HEK293 (cell line): ENCODE results near the gene KCNS3.

Experiments used
- CTCF ChIA-PET: fragments of 350-600 bp; formaldehyde crosslinking; extraction: SDS; loops from one replicate; lab custom pipeline; 2021; ENCODE audit warnings: antibody characterized with exemption; lab: Yijun Ruan, JAX
- POLR2A ChIA-PET: fragments of 300-600 bp; formaldehyde crosslinking; extraction: SDS; loops from one replicate; lab custom pipeline; 2020; ENCODE audit warnings: antibody characterized with exemption, inconsistent platforms; lab: Yijun Ruan, JAX
- H3K27ac ChIP-seq: fragments of 200-500 bp; sonication (Bioruptor generic); 2 replicates; pipeline ENCODE4 v1.5.1; 2014; ENCODE audit warnings: low read depth, low read length, control low read depth, inconsistent platforms; ENCODE audit errors: extremely low read depth
- H3K36me3 ChIP-seq, 2 experiments: fragments of 200-500 bp in 1 of 2; sonication (Bioruptor generic) in 1 of 2; 1 replicate in 1 of 2; 2 replicates in 1 of 2; pipeline ENCODE4 v1.5.1; 2014 to 2017; ENCODE audit warnings: inconsistent platforms in 2 of 2, low read length in 2 of 2; ENCODE audit not compliant: control insufficient read depth in 2 of 2, insufficient read depth in 1 of 2
- H3K4me1 ChIP-seq: fragments of 200-500 bp; sonication (Bioruptor generic); 2 replicates; pipeline ENCODE4 v1.5.1; 2014; ENCODE audit warnings: mild to moderate bottlenecking, low read length, inconsistent platforms; ENCODE audit not compliant: control insufficient read depth, insufficient read depth
- H3K4me3 ChIP-seq: 2 replicates; pipeline ENCODE4 v1.5.1; 2011; ENCODE audit warnings: low read depth, mild to moderate bottlenecking, control low read depth, low read length, moderate library complexity
- H3K9me3 ChIP-seq: fragments of 200-500 bp; sonication (Bioruptor generic); 2 replicates; pipeline ENCODE4 v1.5.1; 2014; ENCODE audit warnings: low read depth, low read length, inconsistent platforms; ENCODE audit not compliant: control insufficient read depth, insufficient read depth
- ATF2 ChIP-seq: fragments of 450-650 bp; formaldehyde crosslinking; IDR thresholded peaks from 2 replicates; pipeline ENCODE4 v1.5.1; 2016; ENCODE audit warnings: missing biosample characterization, missing genetic modification characterization, low read depth
- PRDM2 ChIP-seq: fragments of 450-650 bp; formaldehyde crosslinking; IDR thresholded peaks from 2 replicates; pipeline ENCODE4 v1.5.1; 2016; ENCODE audit warnings: missing biosample characterization, missing genetic modification characterization, borderline replicate concordance
- TSHZ1 ChIP-seq: fragments of 450-650 bp; formaldehyde crosslinking; IDR thresholded peaks from 2 replicates; pipeline ENCODE4 v1.5.1; 2016; ENCODE audit warnings: missing biosample characterization, missing genetic modification characterization, borderline replicate concordance
- ZBTB10 ChIP-seq: fragments of 450-650 bp; formaldehyde crosslinking; IDR thresholded peaks from 2 replicates; pipeline ENCODE4 v1.5.1; 2016; ENCODE audit warnings: missing biosample characterization, missing genetic modification characterization
- ZIC2 ChIP-seq: fragments of 450-650 bp; formaldehyde crosslinking; IDR thresholded peaks from 2 replicates; pipeline ENCODE4 v1.5.1; 2016; ENCODE audit warnings: missing biosample characterization, missing genetic modification characterization
- ZNF157 ChIP-seq: fragments of 450-650 bp; formaldehyde crosslinking; IDR thresholded peaks from 2 replicates; pipeline ENCODE4 v1.5.1; 2016; ENCODE audit warnings: missing biosample characterization, missing genetic modification characterization
- ZNF174 ChIP-seq: fragments of 450-650 bp; formaldehyde crosslinking; IDR thresholded peaks from 2 replicates; pipeline ENCODE4 v1.5.0; 2017; ENCODE audit warnings: missing biosample characterization, mild to moderate bottlenecking, missing genetic modification characterization
- ZNF223 ChIP-seq: fragments of 450-650 bp; formaldehyde crosslinking; IDR thresholded peaks from 2 replicates; pipeline ENCODE4 v1.5.1; 2016; ENCODE audit warnings: missing biosample characterization, missing genetic modification characterization
- ZNF239 ChIP-seq: fragments of 450-650 bp; formaldehyde crosslinking; IDR thresholded peaks from 2 replicates; pipeline ENCODE4 v1.5.1; 2016; ENCODE audit warnings: missing biosample characterization, missing genetic modification characterization
- ZNF311 ChIP-seq: fragments of 450-650 bp; formaldehyde crosslinking; IDR thresholded peaks from 2 replicates; pipeline ENCODE4 v1.5.1; 2017; ENCODE audit warnings: missing biosample characterization, missing genetic modification characterization, borderline replicate concordance
- ZNF341 ChIP-seq: fragments of 450-650 bp; formaldehyde crosslinking; IDR thresholded peaks from 2 replicates; pipeline ENCODE4; 2016; ENCODE audit warnings: low read depth, missing biosample characterization, missing genetic modification characterization
- ZNF354C ChIP-seq: fragments of 450-650 bp; formaldehyde crosslinking; IDR thresholded peaks from 2 replicates; pipeline ENCODE4 v1.5.1; 2016; ENCODE audit warnings: missing biosample characterization, missing genetic modification characterization, low read depth, borderline replicate concordance
- ZNF366 ChIP-seq: fragments of 450-650 bp; formaldehyde crosslinking; conservative IDR thresholded peaks from 2 replicates; pipeline ENCODE4 v1.5.1; 2016; ENCODE audit warnings: missing biosample characterization, missing genetic modification characterization
- ZNF391 ChIP-seq: fragments of 450-650 bp; formaldehyde crosslinking; IDR thresholded peaks from 2 replicates; pipeline ENCODE4 v1.5.1; 2016; ENCODE audit warnings: low read depth, missing biosample characterization, missing genetic modification characterization, borderline replicate concordance
- ZNF585B ChIP-seq: fragments of 450-650 bp; formaldehyde crosslinking; IDR thresholded peaks from 2 replicates; pipeline ENCODE4 v1.5.1; 2016; ENCODE audit warnings: missing biosample characterization, missing genetic modification characterization
- ZNF610 ChIP-seq: fragments of 450-650 bp; formaldehyde crosslinking; IDR thresholded peaks from 2 replicates; pipeline ENCODE4 v1.5.1; 2016; ENCODE audit warnings: missing biosample characterization, missing genetic modification characterization, borderline replicate concordance
- ZNF660 ChIP-seq: fragments of 450-650 bp; IDR thresholded peaks from 2 replicates; pipeline ENCODE4 v1.5.1; 2018; ENCODE audit warnings: missing biosample characterization, mild to moderate bottlenecking, missing genetic modification characterization
- ZNF76 ChIP-seq: fragments of 450-650 bp; formaldehyde crosslinking; IDR thresholded peaks from 2 replicates; pipeline ENCODE4; 2016; ENCODE audit warnings: low read depth, missing biosample characterization, missing genetic modification characterization, borderline replicate concordance
- ZNF791 ChIP-seq: fragments of 450-650 bp; formaldehyde crosslinking; IDR thresholded peaks from 2 replicates; pipeline ENCODE4 v1.5.1; 2016; ENCODE audit warnings: missing biosample characterization, missing genetic modification characterization

Gene KCNS3

GRCh38 chr2:17873021-17873420 lies 5.4 kb upstream of the KCNS3 start:
- H3K9me3 ChIP-seq, result no peaks in the 10 kb centered on the region
- ChIA-PET POLR2A (no interaction called here), CTCF (no interaction called here)
- no peak overlapping the region for H3K4me3 ChIP-seq
- no peaks in the 10 kb centered on the region for H3K36me3 ChIP-seq
- no peaks in the 10 kb centered on the region; the same call in 1 of the 2 replicates for H3K4me1 ChIP-seq
- H3K27ac ChIP-seq, result no peak overlapping the region
- no peak for TF ChIP-seq ZNF366 (tag by site-specific recombination)
- TF ChIP-seq ZNF239 (tag by site-specific recombination), result no peak
- no peak for TF ChIP-seq ZNF174
- TF ChIP-seq ZNF354C (tag by site-specific recombination), result no peak
- TF ChIP-seq ZNF341 (tag by site-specific recombination), result no peak
- TF ChIP-seq ZNF157, result no peak
- no peak for TF ChIP-seq ZNF660 (tag by site-specific recombination)
- TF ChIP-seq ZNF311, result no peak
- TF ChIP-seq ZNF791, result no peak
- no peak for TF ChIP-seq ZNF76
- no peak for TF ChIP-seq ZNF223 (tag by site-specific recombination)
- no peak for TF ChIP-seq ZNF391
- no peak for TF ChIP-seq PRDM2 (tag by site-specific recombination)
- no peak for TF ChIP-seq ZNF610 (tag by site-specific recombination)
- TF ChIP-seq ZBTB10 (tag by site-specific recombination), result no peak

GRCh38 chr2:17876590-17876989 lies 1.9 kb upstream of the KCNS3 start:
- ChIA-PET CTCF (interaction anchor here (1.0 to 1.5 kb wide), 2 partner anchors 157 to 273 kb away, joined by 3 to 5 read pairs; no protein-coding TSS in a partner anchor), POLR2A (no interaction called here)
- Histone ChIP-seq H3K4me3 (no peak overlapping the region), H3K4me1 (peaks cover 5% of the 10 kb centered on the region), H3K9me3 (no peaks in the 10 kb centered on the region), H3K36me3 (no peaks in the 10 kb centered on the region), H3K27ac (no peak overlapping the region)
- TF ChIP-seq ZIC2 (tag by site-specific recombination) (peak; percentile 77), TSHZ1 (tag by site-specific recombination) (no peak), ZNF585B (no peak), ATF2 (tag by site-specific recombination) (no peak)
